COR-L47 (cell line): ENCODE data around the gene ZNF827.

Experiments
- DNase-seq: peaks from one replicate; lab custom pipeline; 2025; lab: John Stamatoyannopoulos, UW

ZNF827 gene

GRCh38 chr4:145933134-145933533, 5.5 kb downstream of the ZNF827 start:
- DNase-seq = no peak

GRCh38 chr4:145931403-145931802, 7.2 kb downstream of the ZNF827 start:
- DNase-seq = no peak

- no peak for DNase-seq
Observed at GRCh38 chr4:145930592-145930991, 8.0 kb downstream of the ZNF827 start.

GRCh38 chr4:145929415-145930178, 9.0 kb downstream of the ZNF827 start:
- no peak for DNase-seq

GRCh38 chr4:145928748-145929147, 9.9 kb downstream of the ZNF827 start:
- DNase-seq = no peak

GRCh38 chr4:145927030-145927429, 11.6 kb downstream of the ZNF827 start:
- DNase-seq = no peak

GRCh38 chr4:145921231-145921630, 17.4 kb downstream of the ZNF827 start:
- DNase-seq = no peak

GRCh38 chr4:145920205-145920604, 18.4 kb downstream of the ZNF827 start:
- DNase-seq = no peak

GRCh38 chr4:145912376-145912775, 26.2 kb downstream of the ZNF827 start:
- DNase-seq = no peak

- no peak for DNase-seq
Observed at GRCh38 chr4:145909773-145910172, 28.9 kb downstream of the ZNF827 start.

GRCh38 chr4:145909281-145909715, 29.3 kb downstream of the ZNF827 start:
- DNase-seq = no peak

GRCh38 chr4:145907812-145908211, 30.8 kb downstream of the ZNF827 start:
- no peak for DNase-seq

GRCh38 chr4:145907390-145907789, 31.2 kb downstream of the ZNF827 start:
- DNase-seq = no peak

- no peak for DNase-seq
Observed at GRCh38 chr4:145904413-145905177, 34.0 kb downstream of the ZNF827 start.

GRCh38 chr4:145902522-145902921, 36.1 kb downstream of the ZNF827 start:
- DNase-seq = no peak

- DNase-seq = no peak
Observed at GRCh38 chr4:145899886-145900460, 38.6 kb downstream of the ZNF827 start.

GRCh38 chr4:145898926-145899531, 39.6 kb downstream of the ZNF827 start:
- DNase-seq = no peak

GRCh38 chr4:145898466-145898865, 40.2 kb downstream of the ZNF827 start:
- no peak for DNase-seq

GRCh38 chr4:145895056-145895455, 43.6 kb downstream of the ZNF827 start:
- no peak for DNase-seq

GRCh38 chr4:145891958-145892357, 46.7 kb downstream of the ZNF827 start:
- DNase-seq = no peak

- no peak for DNase-seq
Observed at GRCh38 chr4:145890689-145891088, 47.9 kb downstream of the ZNF827 start.

- no peak for DNase-seq
Observed at GRCh38 chr4:145888393-145888792, 50.2 kb downstream of the ZNF827 start.
